ENCODE data around the gene FBXW7.

Gene FBXW7

DNA sequence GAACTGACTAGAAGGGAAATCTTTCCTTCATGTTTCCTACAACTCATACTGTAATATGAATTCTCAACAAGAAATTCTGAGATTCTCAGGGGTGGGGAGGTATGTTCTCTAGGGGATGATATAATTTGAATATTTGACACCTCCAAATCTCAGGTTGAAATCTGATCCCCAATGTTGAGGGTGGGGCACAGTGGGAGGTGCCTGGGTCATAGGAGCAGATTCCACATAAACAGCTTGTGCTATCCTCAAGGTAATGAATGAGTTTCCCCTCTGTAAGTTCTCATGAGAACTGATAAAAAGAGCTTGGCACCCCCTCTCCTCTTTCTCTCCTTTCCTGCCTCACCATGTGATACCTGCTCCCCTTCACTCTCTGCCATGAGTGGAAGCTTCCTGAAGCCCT lies 21.5 kb downstream of the FBXW7 start:
- H3K9ac ChIP-seq (ENCODE audit: low read length in 2 of 2) = no peak overlapping the region

DNA sequence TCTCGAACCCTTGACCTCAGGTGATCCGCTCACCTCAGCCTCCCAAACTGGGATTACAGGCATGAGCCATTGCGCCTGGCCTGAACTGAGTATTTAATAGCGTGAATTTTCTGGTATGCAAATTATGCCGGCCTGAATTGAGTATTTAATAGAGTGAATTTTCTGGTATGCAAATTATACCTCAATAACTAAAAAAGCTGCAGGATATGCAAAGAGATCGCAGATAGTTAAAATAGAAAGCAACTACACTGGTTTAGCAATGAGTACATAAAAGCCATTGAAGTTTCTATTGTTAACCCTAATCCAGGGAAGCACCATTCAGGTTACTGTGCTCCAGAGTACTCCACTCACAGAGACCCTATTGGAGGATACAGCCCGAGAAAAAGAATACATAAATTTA lies 22.8 kb downstream of the FBXW7 start:
- Histone ChIP-seq H3K9ac (ENCODE audit: low read length in 2 of 2) (no peak overlapping the region), H3K4me1 (ENCODE audit: control insufficient read depth, insufficient read depth, low read length) (no peaks in the 10 kb centered on the region), H3K27me3 (ENCODE audit: control insufficient read depth in 1 of 2, insufficient read depth in 2 of 2, low read length in 2 of 2) (no peaks in the 10 kb centered on the region), H3K9me3 (ENCODE audit: control insufficient read depth in 2 of 2, low read length in 2 of 2) (no peaks in the 10 kb centered on the region), H3K27ac (ENCODE audit: low read length) (no peak overlapping the region), H3K36me3 (ENCODE audit: control insufficient read depth in 2 of 2, insufficient read depth in 2 of 2, low read length in 2 of 2) (no peaks in the 10 kb centered on the region), H3K4me3 (ENCODE audit: low read length in 2 of 2) (no peak overlapping the region)

More for the DNA sequence above, 21.5 kb downstream of the FBXW7 start:
- Histone ChIP-seq H3K27ac (ENCODE audit: low read length) (no peak overlapping the region), H3K36me3 (ENCODE audit: control insufficient read depth in 2 of 2, insufficient read depth in 2 of 2, low read length in 2 of 2) (no peaks in the 10 kb centered on the region), H3K4me1 (ENCODE audit: control insufficient read depth, insufficient read depth, low read length) (no peaks in the 10 kb centered on the region), H3K4me3 (ENCODE audit: low read length in 2 of 2) (no peak overlapping the region), H3K27me3 (ENCODE audit: control insufficient read depth in 1 of 2, insufficient read depth in 2 of 2, low read length in 2 of 2) (no peaks in the 10 kb centered on the region), H3K9me3 (ENCODE audit: control insufficient read depth in 2 of 2, low read length in 2 of 2) (no peaks in the 10 kb centered on the region)

DNA sequence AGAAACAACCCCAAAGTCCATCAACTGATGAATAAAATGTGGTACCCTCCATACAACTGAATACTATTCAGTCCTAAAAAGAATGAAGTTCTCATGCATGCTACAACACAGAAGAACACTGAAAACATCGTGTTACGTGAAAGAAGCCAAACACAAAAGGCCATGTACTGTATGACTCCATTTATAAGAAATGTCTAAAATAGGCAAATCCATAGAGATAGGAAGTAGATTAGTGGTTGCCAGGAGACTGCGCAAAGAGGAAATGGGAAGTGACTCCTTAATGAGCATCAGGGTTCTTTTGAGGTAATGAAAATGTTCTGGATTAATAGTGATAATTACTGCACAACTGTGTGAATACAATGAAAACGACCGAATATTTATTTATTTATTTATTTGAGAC lies 23.4 kb downstream of the FBXW7 start:
- no peaks in the 10 kb centered on the region for H3K4me1 ChIP-seq (ENCODE audit: control insufficient read depth, insufficient read depth, low read length)
- H3K4me3 ChIP-seq (ENCODE audit: low read length in 2 of 2) = no peak overlapping the region
- no peaks in the 10 kb centered on the region for H3K36me3 ChIP-seq (ENCODE audit: control insufficient read depth in 2 of 2, insufficient read depth in 2 of 2, low read length in 2 of 2)
- no peaks in the 10 kb centered on the region for H3K9me3 ChIP-seq (ENCODE audit: control insufficient read depth in 2 of 2, low read length in 2 of 2)
- H3K27ac ChIP-seq (ENCODE audit: low read length) = no peak overlapping the region
- H3K27me3 ChIP-seq (ENCODE audit: control insufficient read depth in 1 of 2, insufficient read depth in 2 of 2, low read length in 2 of 2) = no peaks in the 10 kb centered on the region
- no peak overlapping the region for H3K9ac ChIP-seq (ENCODE audit: low read length in 2 of 2)

DNA sequence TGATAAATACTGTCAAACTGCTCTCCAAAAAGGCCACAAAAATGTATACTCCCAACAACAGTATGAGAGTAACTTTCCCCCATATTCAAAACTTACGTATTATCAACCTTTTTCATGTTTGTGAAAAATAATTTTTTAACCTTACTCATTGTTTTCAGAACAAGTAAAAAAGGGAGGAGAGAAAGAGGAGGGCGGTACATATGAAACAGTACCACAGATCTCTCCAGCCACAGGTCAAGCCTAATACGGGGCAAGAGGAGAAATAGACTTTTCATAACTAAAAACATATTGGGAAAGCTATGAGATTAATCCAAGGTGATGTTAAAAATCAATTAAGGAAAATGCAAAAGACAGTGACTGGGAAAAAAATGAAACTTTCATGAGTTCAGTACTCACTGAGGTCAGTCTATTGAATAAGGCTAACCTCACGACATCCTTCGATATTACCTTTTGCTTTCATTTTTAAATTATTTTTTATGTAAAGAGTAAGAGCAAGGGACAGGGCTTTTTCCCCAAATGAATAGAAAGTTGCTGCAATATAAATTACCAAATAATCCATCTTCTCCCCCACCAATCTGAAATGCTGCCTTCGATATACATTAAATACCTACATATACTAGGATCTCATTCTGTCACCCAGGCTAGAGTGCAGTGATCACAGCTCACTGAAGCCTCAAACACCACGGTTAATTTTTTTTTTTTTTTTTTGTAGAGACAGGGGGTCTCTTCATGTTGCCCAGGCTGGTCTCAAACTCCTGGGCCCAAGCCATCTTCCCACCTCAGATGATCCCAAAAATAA lies 25.3 kb downstream of the FBXW7 start:
- no peaks in the 10 kb centered on the region for H3K36me3 ChIP-seq (ENCODE audit: control insufficient read depth in 2 of 2, insufficient read depth in 2 of 2, low read length in 2 of 2)
- H3K4me3 ChIP-seq (ENCODE audit: low read length in 2 of 2) = no peak overlapping the region
- H3K4me1 ChIP-seq (ENCODE audit: control insufficient read depth, insufficient read depth, low read length) = no peaks in the 10 kb centered on the region
- no peak overlapping the region for H3K27ac ChIP-seq (ENCODE audit: low read length)
- H3K9me3 ChIP-seq (ENCODE audit: control insufficient read depth in 2 of 2, low read length in 2 of 2) = no peaks in the 10 kb centered on the region
- no peak overlapping the region for H3K9ac ChIP-seq (ENCODE audit: low read length in 2 of 2)
- no peaks in the 10 kb centered on the region for H3K27me3 ChIP-seq (ENCODE audit: control insufficient read depth in 1 of 2, insufficient read depth in 2 of 2, low read length in 2 of 2)

DNA sequence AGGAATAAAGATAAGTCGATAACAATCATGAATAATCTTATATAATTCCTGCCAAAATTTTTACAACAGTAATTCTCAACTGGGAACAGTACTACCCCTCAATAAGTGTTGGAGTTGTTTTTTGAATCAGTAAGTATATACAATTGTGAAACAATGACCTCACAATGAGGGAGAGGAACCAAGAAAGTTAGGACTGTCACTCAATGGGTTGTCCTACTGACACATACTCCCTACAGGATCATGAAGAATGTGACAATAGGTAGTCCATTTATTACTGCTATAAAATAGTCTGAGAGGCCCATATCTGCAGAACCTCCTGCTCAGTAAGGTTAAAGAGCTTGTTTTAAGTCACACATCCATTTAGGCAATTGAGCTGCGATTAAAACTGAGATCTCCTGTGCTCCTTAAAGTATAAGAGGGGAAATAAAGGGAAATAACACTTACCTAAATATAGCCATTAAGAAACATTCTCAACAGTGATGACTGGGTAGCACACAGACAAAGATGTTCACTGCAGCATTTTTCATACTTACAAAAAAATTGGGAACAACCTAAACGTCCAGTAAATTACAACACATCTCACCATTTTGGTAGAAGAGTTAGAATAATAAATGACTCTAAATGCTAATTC lies 26.2 kb downstream of the FBXW7 start:
- Histone ChIP-seq H3K27ac (ENCODE audit: low read length) (no peak overlapping the region), H3K36me3 (ENCODE audit: control insufficient read depth in 2 of 2, insufficient read depth in 2 of 2, low read length in 2 of 2) (no peaks in the 10 kb centered on the region), H3K27me3 (ENCODE audit: control insufficient read depth in 1 of 2, insufficient read depth in 2 of 2, low read length in 2 of 2) (no peaks in the 10 kb centered on the region), H3K4me1 (ENCODE audit: control insufficient read depth, insufficient read depth, low read length) (no peaks in the 10 kb centered on the region), H3K9me3 (ENCODE audit: control insufficient read depth in 2 of 2, low read length in 2 of 2) (no peaks in the 10 kb centered on the region), H3K4me3 (ENCODE audit: low read length in 2 of 2) (no peak overlapping the region), H3K9ac (ENCODE audit: low read length in 2 of 2) (no peak overlapping the region)

DNA sequence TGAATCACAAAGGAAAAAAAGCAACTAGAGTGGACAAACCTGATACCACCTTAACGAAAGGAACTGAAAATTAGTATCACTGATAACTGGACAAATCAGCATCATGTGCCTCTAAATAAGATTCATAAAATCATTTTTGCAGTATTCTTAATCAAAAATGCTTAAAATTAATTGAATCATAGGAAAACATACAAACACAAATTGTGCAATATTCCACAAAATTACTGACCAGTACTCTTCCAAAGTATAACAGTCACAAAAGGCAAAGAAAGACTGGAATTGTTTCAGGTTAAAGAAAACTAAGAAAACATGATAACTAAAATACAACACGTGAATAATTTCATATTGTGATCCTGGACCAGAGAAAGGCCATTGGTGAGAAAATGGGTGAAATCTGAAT lies 27.1 kb downstream of the FBXW7 start:
- no peak overlapping the region for H3K4me3 ChIP-seq (ENCODE audit: low read length in 2 of 2)
- H3K27ac ChIP-seq (ENCODE audit: low read length) = no peak overlapping the region
- no peaks in the 10 kb centered on the region for H3K36me3 ChIP-seq (ENCODE audit: control insufficient read depth in 2 of 2, insufficient read depth in 2 of 2, low read length in 2 of 2)
- H3K4me1 ChIP-seq (ENCODE audit: control insufficient read depth, insufficient read depth, low read length) = no peaks in the 10 kb centered on the region
- no peak overlapping the region for H3K9ac ChIP-seq (ENCODE audit: low read length in 2 of 2)
- H3K27me3 ChIP-seq (ENCODE audit: control insufficient read depth in 1 of 2, insufficient read depth in 2 of 2, low read length in 2 of 2) = no peaks in the 10 kb centered on the region
- H3K9me3 ChIP-seq (ENCODE audit: control insufficient read depth in 2 of 2, low read length in 2 of 2) = no peaks in the 10 kb centered on the region

DNA sequence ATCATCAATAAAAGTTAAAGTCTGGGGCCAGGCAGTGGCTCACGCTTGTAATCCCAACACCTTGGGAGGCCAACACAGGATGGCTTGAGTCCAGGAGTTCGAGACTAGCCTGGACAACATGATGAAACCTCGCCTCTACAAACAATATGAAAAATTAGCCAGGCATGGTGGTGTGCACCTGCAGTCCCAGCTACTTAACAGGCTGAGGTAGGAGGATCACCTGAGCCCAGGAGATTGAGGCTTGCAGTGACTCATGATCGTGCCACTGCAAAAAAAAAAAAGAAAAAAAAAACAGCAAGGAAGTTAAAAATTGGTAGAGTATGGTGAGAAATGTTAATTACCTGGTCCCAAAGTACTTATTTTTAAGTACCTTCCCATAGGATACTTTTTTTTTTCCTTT lies 27.5 kb downstream of the FBXW7 start:
- H3K27ac ChIP-seq (ENCODE audit: low read length) = no peak overlapping the region
- H3K4me3 ChIP-seq (ENCODE audit: low read length in 2 of 2) = no peak overlapping the region
- H3K27me3 ChIP-seq (ENCODE audit: control insufficient read depth in 1 of 2, insufficient read depth in 2 of 2, low read length in 2 of 2) = no peaks in the 10 kb centered on the region
- H3K4me1 ChIP-seq (ENCODE audit: control insufficient read depth, insufficient read depth, low read length) = no peaks in the 10 kb centered on the region
- H3K36me3 ChIP-seq (ENCODE audit: control insufficient read depth in 2 of 2, insufficient read depth in 2 of 2, low read length in 2 of 2) = no peaks in the 10 kb centered on the region
- no peaks in the 10 kb centered on the region for H3K9me3 ChIP-seq (ENCODE audit: control insufficient read depth in 2 of 2, low read length in 2 of 2)
- no peak overlapping the region for H3K9ac ChIP-seq (ENCODE audit: low read length in 2 of 2)

DNA sequence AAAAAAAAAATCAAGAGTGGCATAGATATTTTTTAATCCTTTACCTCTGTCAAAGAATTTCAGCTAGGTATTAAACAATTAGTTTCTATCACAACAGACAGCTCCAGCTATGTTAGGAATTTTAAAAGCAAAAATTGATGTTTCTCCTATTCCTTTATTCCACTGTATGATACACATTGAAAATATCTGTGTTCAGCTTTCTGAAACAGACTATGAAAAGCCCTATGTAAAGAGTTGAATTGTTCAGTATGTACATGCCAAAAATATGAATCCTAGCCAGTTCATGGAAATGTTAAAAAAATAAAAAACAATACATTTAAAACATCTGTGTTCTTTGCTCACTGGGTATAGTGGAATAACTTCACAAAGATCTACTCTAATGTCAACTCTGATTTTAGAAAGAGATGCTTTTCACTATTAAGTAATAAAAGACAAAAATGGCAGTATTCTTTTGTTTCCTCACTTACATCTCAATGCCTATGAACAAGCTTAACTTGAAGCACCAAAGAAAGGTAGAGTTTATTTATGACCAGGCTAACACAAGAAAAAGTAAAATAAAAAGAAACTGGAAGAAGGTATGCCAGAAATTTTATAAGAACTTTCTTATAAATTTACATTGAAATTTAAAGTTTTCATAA lies 32.1 kb downstream of the FBXW7 start:
- H3K4me3 ChIP-seq (ENCODE audit: low read length in 2 of 2) = no peak overlapping the region
- H3K27ac ChIP-seq (ENCODE audit: low read length) = no peak overlapping the region
- no peaks in the 10 kb centered on the region for H3K4me1 ChIP-seq (ENCODE audit: control insufficient read depth, insufficient read depth, low read length)
- no peak overlapping the region for H3K9ac ChIP-seq (ENCODE audit: low read length in 2 of 2)
- no peaks in the 10 kb centered on the region for H3K27me3 ChIP-seq (ENCODE audit: control insufficient read depth in 1 of 2, insufficient read depth in 2 of 2, low read length in 2 of 2)
- H3K36me3 ChIP-seq (ENCODE audit: control insufficient read depth in 2 of 2, insufficient read depth in 2 of 2, low read length in 2 of 2) = no peaks in the 10 kb centered on the region
- no peaks in the 10 kb centered on the region for H3K9me3 ChIP-seq (ENCODE audit: control insufficient read depth in 2 of 2, low read length in 2 of 2)

DNA sequence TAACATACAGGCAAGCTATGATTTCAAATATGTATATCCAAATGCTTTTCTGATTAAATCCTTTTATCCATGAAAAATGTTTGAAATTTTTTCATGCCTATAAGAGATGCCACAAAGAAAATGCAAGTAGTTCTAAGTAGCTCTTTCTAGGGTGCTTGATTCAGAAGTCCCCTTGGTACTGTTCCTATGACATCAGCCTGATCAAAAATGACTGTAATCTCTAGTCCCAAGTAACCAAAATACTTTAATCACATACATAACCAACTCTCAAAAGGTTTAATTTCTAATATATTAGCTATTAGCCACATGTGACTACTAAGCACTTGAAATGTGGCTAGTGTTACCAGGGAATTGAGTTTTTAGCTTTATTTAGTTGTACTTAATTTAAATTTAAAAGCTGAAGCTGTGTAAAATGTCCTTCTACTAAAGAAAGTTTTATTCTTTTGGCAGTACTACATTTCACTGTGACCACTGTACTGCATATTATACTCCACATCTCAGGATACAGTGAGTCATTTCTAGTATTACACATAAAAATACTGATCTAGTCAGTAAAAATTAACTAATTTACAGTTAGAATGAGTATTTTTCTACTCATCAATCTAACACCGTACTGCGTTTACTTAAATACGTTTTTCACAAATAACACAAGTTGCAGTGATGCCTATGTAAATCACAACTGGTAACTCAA lies 33.9 kb downstream of the FBXW7 start:
- H3K36me3 ChIP-seq (ENCODE audit: control insufficient read depth in 2 of 2, insufficient read depth in 2 of 2, low read length in 2 of 2) = no peaks in the 10 kb centered on the region
- no peaks in the 10 kb centered on the region for H3K4me1 ChIP-seq (ENCODE audit: control insufficient read depth, insufficient read depth, low read length)
- no peaks in the 10 kb centered on the region for H3K27me3 ChIP-seq (ENCODE audit: control insufficient read depth in 1 of 2, insufficient read depth in 2 of 2, low read length in 2 of 2)
- no peak overlapping the region for H3K27ac ChIP-seq (ENCODE audit: low read length)
- H3K4me3 ChIP-seq (ENCODE audit: low read length in 2 of 2) = no peak overlapping the region
- H3K9me3 ChIP-seq (ENCODE audit: control insufficient read depth in 2 of 2, low read length in 2 of 2) = no peaks in the 10 kb centered on the region
- H3K9ac ChIP-seq (ENCODE audit: low read length in 2 of 2) = no peak overlapping the region

DNA sequence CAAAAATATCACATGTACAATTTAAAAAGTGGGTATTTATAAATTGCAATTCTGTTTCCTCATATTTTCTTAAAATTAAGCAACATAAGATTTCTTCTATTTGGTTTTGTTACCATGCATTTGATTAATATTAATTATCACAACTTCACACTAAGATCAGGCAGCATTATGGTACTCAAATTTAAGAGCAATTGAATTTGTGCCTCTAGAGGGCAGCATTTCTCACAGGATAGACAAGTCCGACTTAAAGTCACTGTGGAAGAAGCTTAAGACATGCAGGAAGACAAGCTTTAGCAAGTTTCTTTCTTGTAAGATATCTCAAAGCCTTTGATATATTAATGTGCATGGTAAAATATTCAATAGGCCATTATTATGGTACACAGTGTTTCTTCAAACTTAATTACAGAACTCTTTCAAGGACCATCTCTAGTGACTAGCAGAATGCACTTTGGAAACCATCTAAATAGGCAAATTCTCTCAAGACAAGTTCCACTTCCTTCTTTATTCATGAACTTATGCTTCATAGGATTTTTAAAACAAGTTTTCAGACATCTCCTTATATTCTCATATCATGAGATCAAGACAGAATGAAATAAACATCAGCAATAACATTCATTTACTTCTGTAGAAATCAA lies 35.0 kb downstream of the FBXW7 start:
- H3K9me3 ChIP-seq (ENCODE audit: control insufficient read depth in 2 of 2, low read length in 2 of 2) = no peaks in the 10 kb centered on the region
- H3K4me1 ChIP-seq (ENCODE audit: control insufficient read depth, insufficient read depth, low read length) = no peaks in the 10 kb centered on the region
- H3K27me3 ChIP-seq (ENCODE audit: control insufficient read depth in 1 of 2, insufficient read depth in 2 of 2, low read length in 2 of 2) = no peaks in the 10 kb centered on the region
- no peaks in the 10 kb centered on the region for H3K36me3 ChIP-seq (ENCODE audit: control insufficient read depth in 2 of 2, insufficient read depth in 2 of 2, low read length in 2 of 2)
- H3K27ac ChIP-seq (ENCODE audit: low read length) = no peak overlapping the region
- H3K9ac ChIP-seq (ENCODE audit: low read length in 2 of 2) = no peak overlapping the region
- no peak overlapping the region for H3K4me3 ChIP-seq (ENCODE audit: low read length in 2 of 2)

Data from stomach smooth muscle (tissue), 2 donors.